NK-92 treated with Interleukin-12 subunit alpha and Interleukin-12 subunit beta, amount 100 ng/mL, for 24 hours (cell line): Measurements from ENCODE around the gene ASAP2.

Source experiments
- DNase-seq: peaks from one replicate; lab custom pipeline; 2025; lab: John Stamatoyannopoulos, UW

ASAP2 gene

DNA sequence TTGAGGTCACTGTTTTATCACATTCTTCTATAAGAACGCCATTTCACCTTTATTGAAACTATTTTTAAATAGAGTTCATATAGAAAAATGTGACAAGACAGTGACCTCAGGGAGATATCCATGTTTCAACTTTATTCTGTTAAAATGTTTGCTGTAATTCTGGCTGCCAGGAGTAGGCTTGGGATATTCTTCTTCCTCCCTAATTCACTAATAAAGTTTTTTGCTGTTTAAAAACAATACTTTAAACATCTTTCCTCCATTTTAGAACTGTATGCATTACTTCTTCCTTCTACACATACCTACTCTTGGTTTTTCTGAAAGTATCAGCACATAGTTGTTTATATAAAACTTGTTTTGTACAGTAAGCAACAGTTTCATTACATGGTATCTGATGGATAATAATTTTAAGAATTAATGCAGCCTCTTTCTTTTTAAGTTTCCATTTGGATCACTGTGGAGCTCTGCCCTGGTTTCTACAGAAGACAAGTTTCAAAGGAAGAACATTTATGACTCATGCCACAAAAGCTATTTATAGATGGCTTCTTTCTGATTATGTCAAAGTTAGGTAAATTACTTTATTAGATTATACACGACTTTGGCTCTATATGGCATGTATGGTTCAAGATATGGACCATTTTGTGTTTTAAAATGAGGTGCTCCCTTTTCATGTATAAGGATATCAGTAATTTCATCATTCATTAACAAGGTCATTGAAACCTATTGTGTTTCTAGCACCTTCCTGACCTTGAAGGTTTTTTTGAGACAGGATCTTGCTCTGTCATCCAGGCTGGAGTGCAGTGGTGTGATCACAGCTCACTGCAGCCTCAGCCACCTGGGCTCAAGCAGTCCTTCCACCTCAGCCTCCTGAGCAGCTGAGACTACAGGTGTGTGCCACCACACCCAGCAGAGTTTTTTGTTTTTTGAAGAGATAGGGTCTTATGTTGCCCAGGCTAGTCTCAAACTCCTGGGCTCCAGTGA lies 224.0 kb downstream of the ASAP2 start:
- no peak for DNase-seq

DNA sequence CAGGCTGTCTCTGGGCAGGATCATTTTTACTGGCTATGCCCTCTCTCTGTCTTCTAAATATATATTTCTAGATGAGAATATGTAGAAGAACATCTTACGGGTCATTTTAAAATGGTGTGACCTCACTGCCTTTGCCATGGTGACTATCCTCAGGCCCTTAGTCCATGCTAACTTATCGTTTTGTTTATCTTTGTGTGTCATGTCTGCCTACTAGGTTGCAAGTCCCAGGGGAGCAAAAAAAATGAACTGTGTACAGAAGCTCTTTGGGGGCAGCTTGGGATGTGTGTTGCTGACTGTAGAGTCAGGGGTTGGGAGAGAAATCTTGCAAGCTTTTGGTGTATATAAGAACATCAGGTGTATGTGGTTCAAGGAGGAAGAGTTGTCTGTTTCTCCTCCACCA lies 227.9 kb downstream of the ASAP2 start:
- no peak for DNase-seq

DNA sequence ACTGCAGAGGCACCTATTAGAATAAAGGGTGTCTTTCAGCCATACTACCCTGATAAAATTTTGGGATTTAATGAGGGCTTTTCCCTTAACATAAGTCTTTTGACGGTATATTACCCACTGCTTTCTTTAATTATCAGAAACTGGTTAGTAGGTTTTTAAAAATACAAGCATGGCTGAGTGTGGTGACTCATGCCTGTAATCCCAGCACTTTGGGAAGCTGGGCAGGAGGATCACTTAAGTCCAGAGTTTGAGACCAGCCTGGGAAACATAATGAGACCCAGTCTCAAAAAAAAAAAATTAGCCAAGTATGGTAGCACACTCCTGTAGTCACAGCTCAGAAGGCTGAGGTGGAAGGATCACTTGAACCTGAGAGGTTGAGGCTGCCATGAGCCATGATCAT lies 232.9 kb downstream of the ASAP2 start:
- no peak for DNase-seq

DNA sequence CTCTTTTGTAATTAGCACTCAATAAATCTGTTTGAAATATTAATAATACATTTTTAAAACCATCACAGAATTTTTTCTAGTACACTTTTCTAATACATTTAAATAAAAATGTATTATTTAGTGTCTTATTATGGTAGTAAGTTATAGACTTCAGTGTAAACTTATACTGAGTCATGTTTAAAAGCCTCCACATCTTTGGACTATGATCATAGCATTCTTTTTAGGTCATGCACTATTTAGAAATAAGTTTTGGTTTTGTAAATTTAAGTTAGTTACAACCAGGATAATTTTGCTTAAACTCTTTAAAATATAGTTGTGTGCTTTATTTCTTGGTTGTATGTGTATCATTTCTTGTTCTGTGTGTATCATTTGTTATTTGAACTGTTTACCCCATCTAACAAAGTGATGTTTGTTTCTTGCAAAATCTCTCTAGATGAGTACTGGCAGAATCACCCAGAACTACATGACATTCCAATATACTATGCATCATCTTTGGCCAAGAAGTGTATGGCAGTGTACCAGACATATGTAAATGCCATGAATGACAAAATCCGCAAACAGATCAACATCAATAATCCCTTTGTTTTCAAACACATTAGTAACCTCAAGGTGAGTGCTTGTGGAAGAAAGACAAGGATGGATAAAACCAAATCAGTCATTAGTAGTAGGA lies 233.6 kb downstream of the ASAP2 start:
- DNase-seq: no peak

DNA sequence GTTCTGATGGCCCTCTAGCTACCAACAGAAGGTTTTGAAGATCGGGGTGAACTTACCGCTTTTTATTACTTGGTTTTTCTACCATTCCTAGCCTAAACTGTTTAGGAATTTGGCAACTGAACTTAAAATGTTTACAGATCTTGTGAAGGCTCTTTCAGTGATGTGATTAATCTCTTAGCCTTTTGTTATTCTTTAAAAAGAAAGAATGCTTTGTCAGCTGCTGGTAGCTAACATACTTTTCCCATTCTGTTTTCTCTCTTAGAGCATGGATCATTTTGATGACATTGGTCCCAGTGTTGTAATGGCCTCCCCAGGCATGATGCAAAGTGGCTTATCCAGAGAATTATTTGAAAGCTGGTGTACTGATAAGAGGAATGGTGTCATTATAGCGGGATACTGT lies 234.9 kb downstream of the ASAP2 start:
- DNase-seq: no peak

DNA sequence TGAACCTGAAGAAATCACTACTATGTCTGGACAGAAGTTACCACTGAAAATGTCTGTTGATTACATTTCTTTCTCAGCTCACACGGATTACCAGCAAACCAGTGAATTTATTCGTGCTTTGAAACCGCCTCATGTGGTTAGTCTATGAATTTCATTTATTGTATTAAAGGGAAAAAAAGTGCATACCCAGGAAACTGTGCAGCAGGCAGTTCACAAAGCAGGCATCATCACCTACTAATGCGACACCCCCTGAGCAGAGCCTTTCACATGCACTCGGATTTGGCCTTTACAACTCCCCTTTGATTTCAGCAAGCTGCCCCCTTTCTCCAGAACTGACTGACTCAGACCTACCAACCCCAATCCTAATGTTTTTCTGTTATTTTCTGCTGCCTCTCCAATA lies 236.9 kb downstream of the ASAP2 start:
- DNase-seq: no peak

DNA sequence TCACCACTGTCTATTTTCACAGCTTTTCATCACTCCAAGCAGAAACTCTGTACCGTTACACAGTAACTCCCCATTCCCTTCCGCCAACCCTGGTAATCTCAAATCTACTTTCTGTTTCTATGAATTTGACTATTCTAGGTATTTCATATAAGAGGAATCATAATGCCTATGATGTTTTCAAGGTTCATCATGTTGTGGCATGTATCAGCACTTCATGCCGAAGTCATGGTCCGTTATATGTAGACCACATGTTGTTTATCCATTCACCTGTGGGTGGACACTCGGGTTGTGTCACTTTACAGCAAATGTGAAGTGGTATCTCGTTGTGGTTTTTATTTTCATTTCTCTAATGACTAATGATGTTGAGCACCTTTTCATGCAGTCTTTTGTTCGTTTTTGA lies 238.5 kb downstream of the ASAP2 start:
- DNase-seq: no peak

DNA sequence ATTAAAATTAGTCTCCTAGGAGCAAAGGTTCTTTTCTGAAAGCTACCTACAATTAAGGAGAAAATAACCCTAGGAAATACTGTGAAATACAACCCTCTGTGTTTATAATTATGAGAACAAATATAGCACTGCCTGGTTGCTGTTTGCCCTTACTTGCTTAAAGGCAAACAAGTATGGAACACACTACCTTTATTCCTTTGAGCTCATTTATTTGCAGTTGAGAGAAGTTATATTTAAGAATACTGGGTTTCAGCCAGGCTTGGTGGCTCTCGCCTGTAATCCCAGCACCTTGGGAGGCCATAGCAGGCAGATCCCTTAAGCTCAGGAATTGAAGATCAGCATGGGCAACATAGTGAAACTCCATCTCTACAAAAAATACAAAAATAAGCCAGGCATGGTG lies 244.6 kb downstream of the ASAP2 start:
- no peak for DNase-seq
